CMK (cell line): Measurements from ENCODE around the gene DGKB.
"Not testable (repeated sequence)": the region's sequence is repeated elsewhere in the genome, so short reads cannot be mapped to it uniquely, and the experiment has no call there.

Experiments used
- DNase-seq: peaks from one replicate; pipeline ENCODE4 v3.0.0-alpha.2; 2010; ENCODE audit warnings: low read depth

Gene DGKB

DNA sequence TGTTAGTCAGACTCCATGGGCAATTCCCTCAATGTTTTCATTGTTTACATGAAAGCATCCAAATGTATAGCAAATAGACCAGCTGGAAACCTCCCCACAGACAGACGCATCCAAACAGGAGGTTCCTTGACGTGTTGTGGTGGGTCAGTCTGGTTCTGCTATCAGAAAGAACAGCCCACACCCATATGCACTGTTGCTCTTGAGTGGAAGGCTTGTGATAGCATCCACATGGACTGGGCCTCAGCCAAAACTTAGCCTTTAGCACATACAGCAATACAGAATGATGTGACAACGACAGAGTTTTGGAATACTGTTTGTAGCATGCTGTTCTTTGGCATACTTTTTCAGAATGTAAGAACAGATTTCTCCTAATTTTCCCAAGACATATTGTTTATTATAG, 613.9 kb downstream of the DGKB start:
- DNase-seq: no peak

DNA sequence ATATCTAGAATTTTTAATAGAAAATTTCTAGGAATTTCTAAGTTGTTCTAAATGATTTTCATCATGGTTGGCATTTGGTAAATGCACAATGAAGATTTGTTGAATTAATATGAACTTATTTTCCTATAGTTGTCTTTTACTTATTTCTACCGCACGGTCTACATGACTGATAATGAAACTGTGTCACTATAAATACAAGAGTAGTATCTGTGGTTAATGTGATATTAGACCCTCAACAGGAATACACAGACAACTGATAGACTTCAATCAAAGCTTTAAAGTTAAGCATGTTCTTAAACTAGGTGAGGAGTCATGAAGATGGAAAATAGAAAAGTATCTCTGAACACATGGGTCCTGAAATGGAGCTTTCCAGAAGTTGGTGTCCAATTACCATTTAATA, 615.2 kb downstream of the DGKB start:
- no peak for DNase-seq

DNA sequence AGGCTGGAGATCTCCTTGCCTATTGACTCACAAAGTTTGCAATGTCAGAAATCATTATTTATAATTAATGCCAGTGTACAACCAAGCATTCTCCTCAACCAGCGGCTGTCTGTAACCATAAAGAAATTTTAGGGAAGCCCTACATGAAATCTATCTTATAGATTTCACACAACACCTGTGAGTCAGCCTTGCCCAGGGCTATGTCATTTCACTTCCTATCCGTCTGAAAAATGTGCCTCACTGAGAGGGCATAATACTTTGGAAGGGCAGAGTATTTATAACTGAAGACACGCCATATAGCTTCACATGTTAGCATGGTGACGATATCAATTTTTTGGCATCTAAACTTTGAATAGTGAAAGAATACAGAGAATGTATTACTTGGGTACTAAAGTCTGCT, 616.5 kb downstream of the DGKB start:
- DNase-seq: no peak

DNA sequence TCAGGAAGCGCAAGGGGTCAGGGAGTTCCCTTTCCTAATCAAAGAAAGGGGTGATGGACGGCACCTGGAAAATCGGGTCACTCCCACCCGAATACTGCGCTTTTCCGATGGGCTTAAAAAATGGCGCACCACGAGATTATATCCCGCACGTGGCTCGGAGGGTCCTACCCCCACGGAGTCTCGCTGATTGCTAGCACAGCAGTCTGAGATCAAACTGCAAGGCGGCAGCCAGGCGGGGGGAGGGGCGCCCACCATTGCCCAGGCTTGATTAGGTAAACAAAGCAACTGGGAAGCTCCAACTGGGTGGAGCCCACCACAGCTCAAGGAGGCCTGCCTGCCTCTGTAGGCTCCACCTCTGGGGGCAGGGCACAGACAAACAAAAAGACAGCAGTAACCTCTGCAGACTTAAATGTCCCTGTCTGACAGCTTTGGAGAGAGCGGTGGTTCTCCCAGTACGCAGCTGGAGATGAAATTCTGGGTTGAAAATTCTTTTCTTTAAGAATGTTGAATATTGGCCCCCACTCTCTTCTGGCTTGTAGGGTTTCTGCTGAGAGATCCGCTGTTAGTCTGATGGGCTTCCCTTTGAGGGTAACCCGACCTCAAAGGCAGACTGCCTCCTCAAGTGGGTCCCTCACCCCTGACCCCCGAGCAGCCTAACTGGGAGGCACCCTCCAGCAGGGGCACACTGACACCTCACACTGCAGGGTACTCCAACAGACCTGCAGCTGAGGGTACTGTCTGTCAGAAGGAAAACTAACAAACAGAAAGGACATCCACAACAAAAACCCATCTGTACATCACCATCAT, 623.3 kb downstream of the DGKB start:
- not testable (repeated sequence) for DNase-seq

DNA sequence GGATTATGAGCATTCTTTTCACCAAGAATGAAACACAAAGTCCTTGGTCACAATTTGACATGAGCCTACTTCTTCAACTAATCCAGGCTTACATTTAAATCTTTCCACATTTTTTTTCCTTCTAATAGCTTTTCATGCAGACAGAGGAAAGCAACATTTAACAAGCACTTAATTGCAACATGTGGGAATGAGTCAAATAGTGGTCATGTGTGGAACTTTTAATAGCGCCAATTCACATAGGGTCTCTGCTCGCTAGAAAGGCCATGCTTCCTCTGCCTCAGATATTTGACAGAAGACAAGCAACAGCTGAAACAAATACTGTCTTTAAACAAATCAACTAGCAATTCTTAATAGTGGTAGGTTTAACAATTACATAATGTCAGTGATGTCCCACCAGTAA, 627.2 kb downstream of the DGKB start:
- DNase-seq: no peak

DNA sequence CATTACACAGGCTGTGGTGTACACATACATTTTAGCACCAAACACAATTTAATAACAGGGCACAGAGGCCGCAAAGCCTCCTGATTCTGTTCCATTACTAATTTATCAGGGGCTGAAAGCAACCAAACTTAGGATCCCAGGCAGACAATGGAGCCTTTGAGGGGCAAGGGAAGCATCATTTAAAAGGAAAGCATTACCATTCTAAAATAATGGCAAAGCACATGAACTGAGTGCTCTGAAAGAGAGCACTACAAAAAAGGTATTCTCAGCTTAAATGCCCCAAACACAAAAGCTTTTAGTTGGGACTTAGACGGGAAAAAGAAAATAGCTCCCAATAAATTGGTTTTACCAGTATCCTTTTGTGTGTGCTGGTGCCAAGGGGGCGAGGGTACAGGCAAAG, 631.1 kb downstream of the DGKB start:
- DNase-seq: no peak

DNA sequence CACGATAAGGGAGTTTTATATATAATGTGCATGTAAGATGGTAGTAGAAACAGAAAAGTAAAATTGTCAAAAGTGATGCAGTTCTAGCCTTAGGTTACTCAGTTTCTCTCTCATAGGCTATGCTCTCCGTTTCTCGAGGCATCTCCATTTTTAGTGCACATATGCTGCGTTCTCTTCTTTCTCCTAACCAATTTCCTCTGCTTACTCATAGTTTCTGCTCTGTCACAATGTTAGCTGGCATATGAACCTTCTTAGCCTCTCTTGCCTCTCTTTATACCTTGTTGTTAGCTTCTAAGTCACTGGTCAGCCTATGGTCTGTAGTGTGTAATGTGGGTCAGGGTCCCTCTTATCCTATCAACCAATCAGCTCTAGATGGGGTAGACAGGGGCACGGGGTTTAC, 632.5 kb downstream of the DGKB start:
- DNase-seq: no peak

DNA sequence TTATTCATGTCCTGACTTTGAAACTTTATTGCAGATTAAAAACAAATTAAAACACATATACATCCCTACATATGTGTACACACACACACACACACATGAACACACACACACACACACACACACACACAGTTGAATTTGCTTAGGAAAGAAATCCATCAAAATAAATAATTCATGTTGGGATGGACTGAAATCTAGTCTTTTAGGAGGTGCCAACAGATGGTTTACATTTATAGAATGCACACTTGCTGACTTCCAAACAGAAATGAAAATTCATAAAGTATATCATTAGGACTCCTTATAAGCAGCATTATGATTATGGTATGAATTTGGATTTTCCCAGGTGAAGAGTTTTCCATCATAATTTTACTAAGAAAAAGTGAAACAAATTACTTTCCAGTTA, 642.5 kb downstream of the DGKB start:
- DNase-seq: no peak

DNA sequence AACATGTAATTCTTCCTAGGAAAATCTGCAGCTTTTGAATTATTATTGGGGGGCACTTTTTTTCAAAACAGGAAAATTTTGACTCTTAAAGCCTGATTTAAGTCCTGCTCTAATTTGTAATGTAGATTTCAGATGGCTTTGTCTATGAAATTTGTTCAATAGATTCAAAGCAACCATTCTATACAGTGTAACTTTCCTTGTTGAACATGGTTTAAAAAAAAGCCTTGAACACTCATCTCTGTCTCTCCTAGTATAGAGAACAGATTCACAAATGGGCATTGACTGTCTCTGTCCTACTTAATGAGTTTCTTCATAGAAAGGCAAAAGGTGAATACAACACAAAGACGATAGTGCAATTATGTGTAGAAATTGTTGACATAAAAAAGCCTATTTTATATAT, 643.7 kb downstream of the DGKB start:
- no peak for DNase-seq

DNA sequence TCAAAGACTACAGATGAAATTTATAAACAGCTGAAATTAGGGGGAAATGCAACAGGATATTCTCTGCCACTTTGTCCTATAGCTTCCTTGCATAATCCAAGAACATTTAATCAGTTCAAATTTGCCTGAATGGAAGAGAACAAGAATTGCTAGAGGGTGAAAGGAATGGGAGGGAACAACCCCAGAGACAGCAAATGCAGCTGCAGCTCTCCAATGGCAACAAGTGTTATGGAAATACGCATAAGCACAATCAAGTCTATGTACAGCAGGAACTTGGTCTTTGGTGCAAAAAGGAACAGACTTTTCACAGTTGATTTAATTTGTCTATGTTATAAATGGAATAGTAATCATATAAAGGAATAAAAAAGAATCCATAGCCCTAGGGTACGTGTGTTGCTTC, 644.1 kb downstream of the DGKB start:
- DNase-seq: no peak

DNA sequence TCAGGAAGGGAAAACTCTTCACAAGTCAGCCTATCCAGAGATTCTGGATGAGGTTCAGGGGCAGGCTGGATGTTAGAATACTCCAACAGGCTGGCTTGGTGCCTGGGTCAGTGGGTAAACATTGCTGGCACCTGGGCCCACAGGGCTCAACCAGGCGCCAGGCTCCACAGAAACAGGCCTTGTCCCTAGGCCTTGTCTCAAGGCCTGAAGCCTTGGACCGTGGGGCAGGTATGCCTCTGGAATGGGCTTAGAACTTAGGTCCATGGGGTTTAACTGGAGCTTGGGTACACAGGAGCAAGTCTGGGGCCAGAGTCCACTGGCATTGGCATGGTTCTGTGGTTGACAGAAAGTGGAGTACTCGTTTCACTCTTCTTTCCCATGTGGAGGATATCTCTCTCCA, 650.1 kb downstream of the DGKB start:
- DNase-seq: no peak

DNA sequence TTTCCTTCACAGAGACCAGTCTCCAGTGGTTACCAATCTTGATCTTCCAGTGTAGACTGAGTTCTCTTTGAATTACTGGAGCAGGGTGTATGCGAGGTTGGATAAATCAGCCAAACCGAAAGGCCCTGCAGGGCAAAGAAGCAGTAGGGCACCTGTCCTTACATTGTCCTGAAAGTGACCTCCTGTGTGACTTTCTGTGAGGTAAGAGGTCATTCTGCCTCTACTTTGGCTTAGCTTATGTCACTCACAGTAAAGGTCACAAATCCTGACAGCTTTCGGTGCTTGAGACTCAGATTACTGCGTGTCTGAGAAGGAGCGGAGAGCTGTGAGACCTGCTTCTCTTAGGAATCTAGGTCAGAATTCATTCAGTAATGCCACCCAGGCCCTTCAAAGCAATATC, 660.4 kb downstream of the DGKB start:
- DNase-seq: no peak

DNA sequence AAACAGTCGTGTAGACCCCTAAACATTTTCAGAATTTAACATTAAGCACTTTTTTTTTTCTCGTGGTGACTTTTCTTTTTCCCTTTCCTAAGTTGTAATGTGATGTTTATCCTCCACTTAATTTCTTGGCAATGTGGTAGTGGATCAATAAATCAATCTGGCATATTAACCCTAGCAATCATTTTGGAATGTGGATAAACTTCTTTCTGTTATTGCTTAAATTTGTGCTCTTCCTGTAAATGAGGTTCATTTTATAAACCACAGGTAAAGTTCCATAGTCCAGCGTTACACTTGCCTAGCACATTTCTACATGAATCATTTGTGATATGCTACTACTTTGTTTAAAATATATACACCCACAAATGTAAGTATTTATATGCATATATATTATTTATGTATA, 665.7 kb downstream of the DGKB start:
- DNase-seq: no peak

DNA sequence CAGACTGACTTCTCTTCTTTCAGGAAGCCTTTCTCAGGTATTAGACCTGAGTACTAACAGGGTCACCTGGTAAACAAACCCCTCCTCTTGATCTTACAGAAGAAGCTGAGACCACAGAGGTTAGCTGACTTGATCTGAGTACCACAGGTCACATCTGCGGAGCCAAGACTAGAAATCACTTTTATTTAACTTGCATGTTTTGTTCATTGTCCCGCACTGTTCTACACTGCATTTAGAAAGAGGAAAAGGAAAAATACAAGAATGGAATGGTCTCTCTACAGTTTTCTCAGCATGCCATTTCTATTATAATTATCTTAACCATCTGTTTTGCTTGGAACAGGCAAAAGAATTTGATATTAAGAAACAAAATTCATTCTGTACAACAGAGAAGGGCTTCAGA, 667.5 kb downstream of the DGKB start:
- no peak for DNase-seq

DNA sequence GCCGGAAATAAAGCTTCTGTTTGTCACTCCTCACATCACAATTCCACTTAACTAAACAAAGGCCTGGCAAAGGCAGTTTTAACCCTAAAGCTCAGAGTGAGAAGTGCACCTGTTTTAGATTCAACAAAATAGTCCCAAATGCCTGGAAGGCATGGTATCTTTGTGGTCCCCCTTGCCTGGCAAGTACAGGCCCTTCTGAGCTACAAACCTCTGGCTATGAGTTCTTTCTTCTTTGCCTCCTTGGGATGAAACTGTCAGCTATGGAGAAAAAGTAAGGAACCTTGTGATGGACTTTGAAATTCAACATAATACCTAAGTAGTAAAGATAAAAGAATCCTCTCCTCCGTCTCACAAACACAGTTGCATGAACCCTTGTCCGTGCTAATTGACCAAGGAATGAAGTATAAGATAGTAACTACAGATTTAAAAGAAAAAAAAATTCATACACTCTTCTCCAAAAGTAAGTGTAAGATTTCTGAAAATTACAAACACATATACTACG, 668.6 kb downstream of the DGKB start:
- DNase-seq: no peak

DNA sequence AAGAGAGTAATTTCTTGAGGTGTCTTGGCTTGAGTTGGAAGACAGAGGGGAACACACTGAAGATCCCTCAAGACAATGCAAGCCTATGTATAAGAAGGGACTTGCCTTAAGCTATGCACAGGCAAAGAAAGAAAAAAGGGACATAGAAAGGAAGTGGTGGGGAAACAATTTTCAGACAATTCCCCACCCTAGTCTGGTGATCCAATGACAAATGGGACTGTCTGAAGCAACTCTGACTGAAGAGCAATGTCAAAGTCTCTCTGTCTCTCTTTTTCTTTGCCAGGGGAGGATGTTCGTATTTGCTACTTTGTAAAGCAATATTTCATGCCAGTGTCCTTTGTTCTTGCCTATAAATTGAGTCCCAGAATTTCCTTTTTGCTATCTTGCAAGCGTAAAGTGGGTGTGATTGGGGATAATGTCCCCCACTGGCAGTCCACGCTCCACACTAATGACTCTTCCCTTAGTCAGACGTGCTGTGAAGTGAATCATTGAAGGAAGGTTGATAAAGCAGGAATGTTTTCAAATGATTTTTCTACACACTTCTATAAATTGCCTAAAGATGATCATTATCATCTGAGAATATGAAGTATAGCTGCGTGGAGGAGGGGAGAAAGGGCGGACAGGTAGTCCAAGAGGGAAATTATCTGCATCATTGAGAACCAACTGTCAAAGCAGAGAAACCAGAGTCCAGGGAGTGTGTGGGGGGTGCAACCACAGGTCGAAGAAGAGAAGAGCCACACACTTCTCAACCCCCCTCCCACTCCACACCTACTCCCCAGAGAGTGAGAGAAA, 669.3 kb downstream of the DGKB start:
- DNase-seq: no peak

DNA sequence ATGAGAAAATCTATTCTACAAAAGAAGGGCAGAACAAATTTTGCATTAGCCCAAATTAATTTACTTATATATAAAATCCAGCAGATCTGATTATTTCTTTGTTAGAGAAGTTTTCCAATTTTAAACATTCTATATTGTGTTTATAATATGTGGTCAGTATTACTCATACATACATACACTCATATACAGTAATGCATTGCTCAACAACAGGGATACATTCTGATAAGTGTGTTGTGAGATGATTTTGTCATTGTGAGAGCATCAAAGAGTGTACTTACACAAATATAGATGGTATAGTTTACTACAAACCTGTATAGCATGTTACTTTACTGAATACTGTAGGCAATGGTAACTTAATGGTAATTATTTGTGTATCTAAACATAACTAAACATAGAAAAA, 673.5 kb downstream of the DGKB start:
- DNase-seq: no peak

DNA sequence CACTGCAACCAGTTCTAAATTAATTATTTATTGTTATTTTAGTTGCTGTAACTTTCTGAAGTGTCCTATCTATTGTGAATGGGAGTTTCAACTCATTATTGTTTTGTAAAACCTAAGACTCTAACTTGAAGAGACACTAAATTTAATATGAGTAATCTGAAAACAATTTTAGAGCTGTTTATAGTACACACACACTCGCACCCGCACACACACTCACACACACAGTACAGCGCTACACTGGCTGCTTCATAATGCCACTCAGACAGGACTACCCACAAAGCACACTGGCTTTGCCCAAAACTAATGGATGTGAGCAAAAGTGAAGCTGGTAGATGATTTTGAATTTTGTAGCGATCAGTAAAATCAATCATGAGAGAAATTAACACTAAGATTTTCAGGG, 674.2 kb downstream of the DGKB start:
- no peak for DNase-seq

DNA sequence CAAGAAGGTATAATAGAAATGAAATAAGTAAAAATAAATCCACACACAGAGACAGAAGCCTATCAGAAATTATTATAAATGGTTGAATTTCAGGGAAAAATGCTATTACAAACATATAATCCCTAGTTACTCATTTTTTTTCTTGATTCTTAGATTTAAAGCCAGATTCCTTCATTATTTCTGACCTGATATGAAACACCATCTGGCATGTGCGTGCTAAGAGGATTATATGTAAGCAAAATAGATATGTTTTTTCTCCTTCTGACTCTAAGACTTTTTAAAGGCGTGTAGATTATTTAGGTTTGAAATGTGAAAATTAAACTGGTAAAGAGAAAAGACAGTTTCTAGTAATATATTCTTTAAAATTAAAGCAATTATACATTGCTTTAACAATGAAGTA, 676.4 kb downstream of the DGKB start:
- DNase-seq: no peak

DNA sequence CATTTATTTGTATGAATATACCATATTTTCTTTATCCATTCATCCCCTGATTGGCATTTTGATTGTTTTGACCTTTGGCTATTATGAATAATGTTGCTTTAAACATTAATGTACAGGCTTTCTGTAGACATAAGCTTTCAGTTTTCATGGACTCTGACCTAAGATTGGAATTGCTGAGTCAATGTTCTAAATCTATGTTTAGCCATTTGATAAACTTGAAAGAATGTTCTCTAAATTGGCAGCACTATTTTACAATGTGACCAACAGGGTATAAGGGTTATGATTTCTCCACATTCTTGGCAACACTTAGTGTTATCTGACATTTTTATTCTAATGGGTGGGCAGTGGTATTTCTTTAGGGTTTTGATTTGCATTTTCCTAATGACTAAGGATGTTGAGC, 683.4 kb downstream of the DGKB start:
- DNase-seq: no peak

DNA sequence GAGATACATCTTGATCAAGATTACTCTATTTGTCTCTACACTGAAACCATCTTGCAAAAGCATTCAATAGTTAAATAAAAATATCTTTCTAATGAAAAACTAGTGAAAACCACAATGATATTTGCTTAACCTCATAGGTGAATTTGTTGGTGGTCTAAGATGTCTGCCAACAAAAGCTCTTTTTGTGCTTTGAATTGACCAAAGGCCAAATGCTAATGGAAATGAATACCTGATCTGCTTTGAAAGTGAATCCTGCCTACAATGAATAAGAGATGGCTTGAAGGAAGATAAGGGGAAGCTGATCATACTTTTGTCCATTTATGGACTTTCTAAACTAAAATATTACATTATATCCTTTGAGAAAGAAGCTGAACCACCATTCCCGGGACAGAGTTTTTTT, 684.2 kb downstream of the DGKB start:
- DNase-seq: no peak

DNA sequence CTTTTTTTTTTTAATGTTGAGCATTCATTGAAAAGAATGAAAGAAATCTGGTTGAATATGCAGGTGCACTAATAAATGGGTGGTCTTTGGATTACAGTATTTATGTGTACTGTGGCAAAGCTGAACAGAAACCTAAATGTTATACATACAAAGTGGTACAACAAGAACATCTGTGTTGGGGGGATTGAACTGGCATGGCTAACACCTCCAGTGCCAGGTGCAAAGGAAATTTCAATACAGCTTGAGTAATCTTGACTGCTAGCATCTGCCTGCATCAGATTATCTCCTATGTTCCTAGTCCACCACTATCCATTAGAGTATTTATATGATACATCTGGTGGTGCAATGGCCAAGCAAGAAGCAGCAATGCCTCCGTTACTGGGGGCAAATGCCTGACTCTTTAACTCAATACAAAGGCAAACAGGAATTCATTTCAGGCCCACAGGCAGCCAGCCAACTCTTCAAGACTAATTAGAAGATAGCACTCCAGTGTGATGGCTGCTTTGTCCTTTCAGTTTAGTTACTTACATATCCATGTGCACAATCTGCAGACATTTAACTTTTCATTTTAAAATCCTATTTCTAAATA, 692.6 kb downstream of the DGKB start:
- no peak for DNase-seq

DNA sequence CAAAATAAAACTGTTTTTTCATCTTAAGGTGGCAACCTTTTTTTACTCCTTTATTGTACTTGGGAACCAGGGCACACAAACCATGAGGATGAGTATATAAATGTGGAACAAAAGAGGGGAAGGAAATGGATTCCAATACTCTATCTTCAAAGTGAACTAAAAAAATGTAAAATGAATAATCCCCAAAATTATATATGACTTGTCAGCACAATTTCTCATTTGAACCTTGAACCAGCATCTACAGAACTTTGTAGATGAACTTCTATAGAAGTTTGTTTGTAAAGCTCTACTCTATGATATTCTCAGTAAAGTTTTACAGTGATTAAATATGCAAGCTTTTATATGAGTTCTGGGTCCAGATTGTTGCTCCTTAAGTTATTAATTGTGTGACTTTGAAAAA, 694.8 kb downstream of the DGKB start:
- no peak for DNase-seq
